CD4-positive, alpha-beta memory T cell (primary cell): ENCODE results near the gene CST11. TPM values are rescaled to one million over a fixed set of nuclear protein-coding genes. Genes with fewer than 3 reads are reported as not detected.

ENCODE experiments used
- CTCF ChIA-PET: fragments of 350-600 bp; sonication (Branson Sonifier 250); formaldehyde crosslinking; loops from one replicate; lab custom pipeline; 2021; ENCODE audit warnings: inconsistent platforms; ENCODE audit not compliant: partially characterized antibody; lab: Charles Lee
- POLR2A ChIA-PET: fragments of 350-600 bp; sonication (Branson Sonifier 250); formaldehyde crosslinking; loops from one replicate; lab custom pipeline; 2021; ENCODE audit not compliant: partially characterized antibody; lab: Charles Lee
- DNase-seq, 5 donors: peaks; one replicate each; pipeline versions ENCODE4 v3.0.0 to v3.0.0-alpha.2; 2020 to 2022; ENCODE audit warnings: mixed read lengths in 1 of 5
- H3K27ac ChIP-seq: one replicate; pipeline ENCODE4 v1.7.0; 2013; ENCODE audit warnings: low read depth, low read length
- H3K27me3 ChIP-seq: 2 replicates; pipeline ENCODE4 v1.7.0; 2013; ENCODE audit warnings: mild to moderate bottlenecking, low read length, moderate library complexity; ENCODE audit not compliant: insufficient read depth
- H3K36me3 ChIP-seq: 2 replicates; pipeline ENCODE4 v1.7.0; 2013; ENCODE audit warnings: mild to moderate bottlenecking, low read length, moderate library complexity; ENCODE audit not compliant: insufficient read depth
- H3K4me1 ChIP-seq: 2 replicates; pipeline ENCODE4 v1.7.0; 2013; ENCODE audit warnings: mild to moderate bottlenecking, low read length, moderate library complexity; ENCODE audit not compliant: insufficient read depth
- H3K4me3 ChIP-seq, 2 donors: one replicate each; pipeline ENCODE4 v1.7.0; 2013; ENCODE audit warnings: low read length in 2 of 2, mild to moderate bottlenecking in 1 of 2
- H3K9me3 ChIP-seq, 2 donors: one replicate each; pipeline ENCODE4 v1.7.0; 2013; ENCODE audit warnings: low read length in 2 of 2, control low read depth in 1 of 2; ENCODE audit not compliant: control insufficient read depth in 1 of 2
- H3K27ac Mint-ChIP-seq, 7 donors: one replicate each; pipeline ENCODE4 v1.8.0; 2020 to 2021; ENCODE audit warnings: mixed read lengths in 7 of 7, mild to moderate bottlenecking in 6 of 7, inconsistent platforms in 3 of 7, moderate library complexity in 3 of 7
- H3K27me3 Mint-ChIP-seq, 2 donors: one replicate each; pipeline ENCODE4 v1.8.0; 2020 to 2021; ENCODE audit warnings: mixed read lengths in 2 of 2
- H3K36me3 Mint-ChIP-seq, 2 donors: one replicate each; pipeline ENCODE4 v1.8.0; 2020 to 2021; ENCODE audit warnings: mixed read lengths in 2 of 2, inconsistent platforms in 1 of 2, mild to moderate bottlenecking in 1 of 2
- H3K4me1 Mint-ChIP-seq, 4 donors: one replicate each; pipeline ENCODE4 v1.8.0; 2020 to 2021; ENCODE audit warnings: mixed read lengths in 4 of 4, mild to moderate bottlenecking in 1 of 4
- H3K4me3 Mint-ChIP-seq, 8 donors: one replicate each; pipeline ENCODE4 v1.8.0; 2020 to 2021; ENCODE audit warnings: mixed read lengths in 8 of 8, mild to moderate bottlenecking in 7 of 8, moderate library complexity in 6 of 8, inconsistent platforms in 3 of 8
- H3K9me3 Mint-ChIP-seq, 8 donors: one replicate each; pipeline ENCODE4 v1.8.0; 2020 to 2021; ENCODE audit warnings: mixed read lengths in 8 of 8, mild to moderate bottlenecking in 5 of 8, inconsistent platforms in 3 of 8, moderate library complexity in 1 of 8
- intact Hi-C: fragments of 100-400 bp; cut with micrococcal nuclease; formaldehyde crosslinking; loops from one replicate; pipeline ENCODE4 v1.15.1; 2023
- polyA plus RNA-seq, 2 donors: library from polyadenylated mRNA; unstranded; fragments of 300-500 nt; fragmentation: Illumina TruSeq; gene quantifications; one replicate each; pipeline ENCODE4 v1.2.3, GENCODE V29; 2021
- total RNA-seq, 2 experiments: library from RNA; stranded (reverse); gene quantifications; one replicate each; pipeline ENCODE4 v1.2.3, GENCODE V29; 2021

Gene CST11
- total RNA-seq (not detected), polyA plus RNA-seq (not detected)

- Mint-ChIP-seq H3K4me1 (peaks cover 4 to 11% (median 8%) of the 10 kb centered on the region in 4 donors), H3K4me3 (no peak within 1 kb of the TSS), H3K27me3 (peaks cover 2 to 9% of the 10 kb centered on the region in 2 donors), H3K36me3 (no peaks in the 10 kb centered on the region), H3K27ac (no peak within 1 kb of the TSS), H3K9me3 (peaks cover 0 to 2% (median 0%) of the 10 kb centered on the region in 8 donors)
- intact Hi-C loops, result no loop called here
- DNase-seq, result no peak
- CTCF ChIA-PET, result interaction anchor here (3.2 kb wide), 1 partner anchor 11 kb away, joined by 12 read pairs; no protein-coding TSS in a partner anchor
- no peaks in the 10 kb centered on the region for H3K27me3 ChIP-seq
- H3K9me3 ChIP-seq, result no peaks in the 10 kb centered on the region
- POLR2A ChIA-PET, result no interaction called here
- no peaks in the 10 kb centered on the region for H3K36me3 ChIP-seq
- H3K27ac ChIP-seq, result no peak within 1 kb of the TSS
- no peak within 1 kb of the TSS for H3K4me3 ChIP-seq
- no peaks in the 10 kb centered on the region for H3K4me1 ChIP-seq
Observed at GRCh38 chr20:23452776-23453175, at the start of gene CST11. Gene CST11 (minus strand): TSS chr20:23452876. CDS start chr20:23452811, 65 bp downstream.

GRCh38 chr20:23501926-23502325 is 49.2 kb upstream of the CST11 start:
- Mint-ChIP-seq H3K4me1 (no peaks in the 10 kb centered on the region), H3K4me3 (no peak overlapping the region), H3K36me3 (no peaks in the 10 kb centered on the region), H3K27me3 (peaks cover 7 to 15% of the 10 kb centered on the region in 2 donors), H3K27ac (no peak overlapping the region), H3K9me3 (peaks cover 0 to under 1% (median 0%) of the 10 kb centered on the region in 8 donors)
- Histone ChIP-seq H3K4me1 (no peaks in the 10 kb centered on the region), H3K9me3 (no peaks in the 10 kb centered on the region), H3K27me3 (no peaks in the 10 kb centered on the region), H3K4me3 (no peak overlapping the region), H3K36me3 (no peaks in the 10 kb centered on the region), H3K27ac (no peak overlapping the region)
- DNase-seq, result no peak
- ChIA-PET POLR2A (no interaction called here), CTCF (no interaction called here)
- intact Hi-C loops, result no loop called here

- intact Hi-C loops, result no loop called here
- peaks cover 0 to 11% (median 6%) of the 10 kb centered on the region in 8 donors for H3K9me3 Mint-ChIP-seq
- peaks cover 8 to 12% of the 10 kb centered on the region in 2 donors for H3K27me3 Mint-ChIP-seq
- H3K4me3 Mint-ChIP-seq, result no peak overlapping the region
- no peaks in the 10 kb centered on the region for H3K4me1 ChIP-seq
- no peak overlapping the region for H3K27ac ChIP-seq
- H3K36me3 Mint-ChIP-seq, result no peaks in the 10 kb centered on the region
- no peak for DNase-seq
- H3K4me3 ChIP-seq, result no peak overlapping the region
- H3K27ac Mint-ChIP-seq, result no peak overlapping the region
- ChIA-PET POLR2A (no interaction called here), CTCF (no interaction called here)
- H3K9me3 ChIP-seq, result no peaks in the 10 kb centered on the region
- H3K36me3 ChIP-seq, result no peaks in the 10 kb centered on the region
- no peaks in the 10 kb centered on the region for H3K27me3 ChIP-seq
- H3K4me1 Mint-ChIP-seq, result no peaks in the 10 kb centered on the region
Observed at GRCh38 chr20:23497536-23497935, 44.9 kb upstream of the CST11 start.

GRCh38 chr20:23493172-23493772 is 40.6 kb upstream of the CST11 start:
- Mint-ChIP-seq H3K9me3 (peaks cover 0 to 11% (median 6%) of the 10 kb centered on the region in 8 donors), H3K4me3 (no peak overlapping the region), H3K4me1 (no peaks in the 10 kb centered on the region), H3K27me3 (peaks cover 1 to 2% of the 10 kb centered on the region in 2 donors), H3K36me3 (no peaks in the 10 kb centered on the region), H3K27ac (no peak overlapping the region)
- H3K4me3 ChIP-seq, result no peak overlapping the region
- no peaks in the 10 kb centered on the region for H3K36me3 ChIP-seq
- H3K27me3 ChIP-seq, result no peaks in the 10 kb centered on the region
- intact Hi-C loops, result no loop called here
- H3K27ac ChIP-seq, result no peak overlapping the region
- H3K4me1 ChIP-seq, result no peaks in the 10 kb centered on the region
- POLR2A ChIA-PET, result no interaction called here
- DNase-seq, result no peak
- no peaks in the 10 kb centered on the region for H3K9me3 ChIP-seq
- CTCF ChIA-PET, result no interaction called here

GRCh38 chr20:23492292-23492691 is 39.6 kb upstream of the CST11 start:
- no peak for DNase-seq
- no peaks in the 10 kb centered on the region for H3K4me1 Mint-ChIP-seq
- ChIA-PET CTCF (no interaction called here), POLR2A (no interaction called here)
- intact Hi-C loops, result no loop called here
- Histone ChIP-seq H3K4me1 (no peaks in the 10 kb centered on the region), H3K36me3 (no peaks in the 10 kb centered on the region), H3K27me3 (no peaks in the 10 kb centered on the region), H3K27ac (no peak overlapping the region), H3K9me3 (no peaks in the 10 kb centered on the region), H3K4me3 (no peak overlapping the region)
- H3K9me3 Mint-ChIP-seq, result peaks cover 0 to 11% (median 6%) of the 10 kb centered on the region in 8 donors
- H3K27ac Mint-ChIP-seq, result no peak overlapping the region
- H3K36me3 Mint-ChIP-seq, result no peaks in the 10 kb centered on the region
- no peak overlapping the region for H3K4me3 Mint-ChIP-seq
- H3K27me3 Mint-ChIP-seq, result peaks cover 0 to 2% of the 10 kb centered on the region in 2 donors

- no peak for DNase-seq
- Histone ChIP-seq H3K4me1 (no peaks in the 10 kb centered on the region), H3K27ac (no peak within 1 kb of the TSS), H3K4me3 (no peak within 1 kb of the TSS), H3K27me3 (no peaks in the 10 kb centered on the region), H3K9me3 (no peaks in the 10 kb centered on the region), H3K36me3 (no peaks in the 10 kb centered on the region)
- intact Hi-C loops, result no loop called here
- H3K27me3 Mint-ChIP-seq, result peaks cover 0 to 2% of the 10 kb centered on the region in 2 donors
- no peaks in the 10 kb centered on the region for H3K4me1 Mint-ChIP-seq
- ChIA-PET CTCF (no interaction called here), POLR2A (no interaction called here)
- H3K9me3 Mint-ChIP-seq, result peaks cover 0 to 2% (median 0%) of the 10 kb centered on the region in 8 donors
- H3K27ac Mint-ChIP-seq, result no peak within 1 kb of the TSS
- H3K4me3 Mint-ChIP-seq, result no peak within 1 kb of the TSS
- H3K36me3 Mint-ChIP-seq, result no peaks in the 10 kb centered on the region
Observed at GRCh38 chr20:23490817-23491216, 38.1 kb upstream of the CST11 start, which contains the start of gene CST8. Gene CST8 (plus strand): TSS chr20:23491117. CDS start chr20:23491668, 551 bp downstream.

GRCh38 chr20:23488996-23489395 is 36.3 kb upstream of the CST11 start:
- intact Hi-C loops, result no loop called here
- H3K27ac ChIP-seq, result no peak overlapping the region
- CTCF ChIA-PET, result no interaction called here
- H3K4me3 Mint-ChIP-seq, result no peak overlapping the region
- no peaks in the 10 kb centered on the region for H3K4me1 ChIP-seq
- H3K36me3 Mint-ChIP-seq, result no peaks in the 10 kb centered on the region
- H3K27me3 ChIP-seq, result no peaks in the 10 kb centered on the region
- no peaks in the 10 kb centered on the region for H3K36me3 ChIP-seq
- no peak overlapping the region for H3K27ac Mint-ChIP-seq
- H3K4me3 ChIP-seq, result no peak overlapping the region
- H3K9me3 Mint-ChIP-seq, result no peaks in the 10 kb centered on the region
- POLR2A ChIA-PET, result no interaction called here
- no peak for DNase-seq
- H3K9me3 ChIP-seq, result no peaks in the 10 kb centered on the region
- no peaks in the 10 kb centered on the region for H3K4me1 Mint-ChIP-seq
- peaks cover 0 to 1% of the 10 kb centered on the region in 2 donors for H3K27me3 Mint-ChIP-seq
